Keratinocyte (primary cell): ENCODE results near the gene TMTC4. TPM values are rescaled to one million over a fixed set of nuclear protein-coding genes. Genes with fewer than 3 reads are reported as not detected.

Experiments
- DNase-seq: peaks from one replicate; pipeline ENCODE4 v3.0.0-alpha.2; 2011; ENCODE audit warnings: low read depth, missing footprints, low spot score
- FAIRE-seq: peaks from 2 replicates; lab custom pipeline; 2011; peaks lifted over from hg19 to GRCh38; lab: Jason Lieb, UNC
- H2AFZ ChIP-seq: 2 replicates; pipeline ENCODE4 v1.6.0; 2012; ENCODE audit warnings: low read length, control low read depth, inconsistent platforms; ENCODE audit not compliant: control insufficient read depth
- H3K27ac ChIP-seq: 2 replicates; pipeline ENCODE4 v1.5.1; 2011; ENCODE audit warnings: low read length; ENCODE audit not compliant: control insufficient read depth, insufficient read depth
- H3K27me3 ChIP-seq: 3 replicates; pipeline ENCODE4 v1.6.0; 2011; ENCODE audit warnings: low read length; ENCODE audit not compliant: control insufficient read depth, insufficient read depth; ENCODE audit errors: extremely low read depth
- H3K36me3 ChIP-seq, 2 experiments: 2 replicates in 1 of 2; 3 replicates in 1 of 2; pipeline ENCODE4 v1.5.1; 2011; ENCODE audit warnings: low read length in 2 of 2, mild to moderate bottlenecking in 1 of 2; ENCODE audit not compliant: control insufficient read depth in 2 of 2, insufficient read depth in 2 of 2; ENCODE audit errors: extremely low read depth in 1 of 2
- H3K4me1 ChIP-seq: 3 replicates; pipeline ENCODE4 v1.5.1; 2011; ENCODE audit warnings: low read length; ENCODE audit not compliant: control insufficient read depth, insufficient read depth; ENCODE audit errors: extremely low read depth
- H3K4me2 ChIP-seq: 3 replicates; pipeline ENCODE4 v1.6.0; 2011; ENCODE audit warnings: low read depth, low read length; ENCODE audit not compliant: control insufficient read depth, insufficient read depth; ENCODE audit errors: extremely low read depth
- H3K4me3 ChIP-seq, 3 experiments: fragments of 200-600 bp in 1 of 3; sonication (generic) in 1 of 3; 2 replicates in 2 of 3; 3 replicates in 1 of 3; pipeline ENCODE4 v1.5.1; 2011 to 2016; ENCODE audit warnings: low read length in 3 of 3, mild to moderate bottlenecking in 3 of 3, control low read depth in 2 of 3, inconsistent platforms in 1 of 3, low read depth in 1 of 3, mixed read lengths in 1 of 3, mixed run types in 1 of 3, moderate library complexity in 1 of 3; ENCODE audit not compliant: control insufficient read depth in 2 of 3, insufficient read depth in 2 of 3; ENCODE audit errors: extremely low read depth in 1 of 3
- H3K79me2 ChIP-seq: 2 replicates; pipeline ENCODE4 v1.6.0; 2012; ENCODE audit warnings: low read length; ENCODE audit not compliant: control insufficient read depth, insufficient read depth
- H3K9ac ChIP-seq: 3 replicates; pipeline ENCODE4 v1.6.0; 2011; ENCODE audit warnings: low read length; ENCODE audit not compliant: control insufficient read depth, insufficient read depth; ENCODE audit errors: extremely low read depth
- H3K9me1 ChIP-seq: 3 replicates; pipeline ENCODE4 v1.6.0; 2011; ENCODE audit warnings: low read length; ENCODE audit not compliant: control insufficient read depth, insufficient read depth; ENCODE audit errors: extremely low read depth
- H3K9me3 ChIP-seq: 2 replicates; pipeline ENCODE4 v1.5.1; 2012; ENCODE audit warnings: low read depth, low read length; ENCODE audit not compliant: control insufficient read depth
- H4K20me1 ChIP-seq: 3 replicates; pipeline ENCODE4 v1.6.0; 2011; ENCODE audit warnings: low read length; ENCODE audit not compliant: control insufficient read depth, insufficient read depth; ENCODE audit errors: extremely low read depth
- CTCF ChIP-seq, 3 experiments: IDR thresholded peaks in 1 of 3; conservative IDR thresholded peaks in 1 of 3; optimal IDR thresholded peaks in 1 of 3; 2 replicates in 2 of 3; 3 replicates in 1 of 3; pipeline versions ENCODE3 to v1.5.1; 2011; ENCODE audit warnings: low read length in 3 of 3, mild to moderate bottlenecking in 3 of 3, moderate library complexity in 2 of 3, control low read depth in 1 of 3, inconsistent platforms in 1 of 3; ENCODE audit not compliant: insufficient read depth in 2 of 3; ENCODE audit errors: extremely low read depth in 1 of 3
- EZH2 ChIP-seq: IDR thresholded peaks from one replicate; pipeline ENCODE4 v1.6.1; 2012; ENCODE audit warnings: inconsistent platforms, mild to moderate bottlenecking, low read length, moderate library complexity
- dilution Hi-C: fragments of 300-500 bp; cut with MboI; formaldehyde crosslinking; loops from one replicate; pipeline ENCODE4 v1.7.0; 2020; ENCODE audit warnings: low sequenced_read_pairs; ENCODE audit not compliant: extremely low pct_ligation_motif_present
- polyA plus RNA-seq, 5 experiments: library from polyadenylated mRNA; depleted of rRNA in 3 of 5; stranded (reverse) in 3 of 5; stranded (forward) in 1 of 5; unstranded in 1 of 5; fragments of >200 nt; gene quantifications; 1 replicate in 1 of 5; 2 replicates in 3 of 5; 3 replicates in 1 of 5; pipeline versions ENCODE4 v1.2.1 to v1.2.3, GENCODE V29; 2011 to 2012; ENCODE audit warnings: missing spikeins in 2 of 5, low read depth in 1 of 5, low replicate concordance in 1 of 5

TMTC4 gene
- polyA plus RNA-seq, 1 donor (not counting 4 experiments of a cell fraction or from before 2014, with no cell fraction given): 6.5 TPM

- no peak overlapping the region for H2AFZ ChIP-seq
- H3K27ac ChIP-seq: no peak overlapping the region
- no peaks in the 10 kb centered on the region for H3K79me2 ChIP-seq
- no peak overlapping the region for H3K4me2 ChIP-seq
- H3K36me3 ChIP-seq: no peaks in the 10 kb centered on the region
- no peaks in the 10 kb centered on the region for H4K20me1 ChIP-seq
- TF ChIP-seq CTCF (optimal IDR thresholded peaks at IDR 0.05 in 1 of 3, IDR thresholded peaks at IDR 0.05 in 1 of 3, conservative IDR thresholded peaks at IDR 0.05 in 1 of 3; ENCODE audit: extremely low read depth in 1 of 3, insufficient read depth in 2 of 3, low read length in 3 of 3): peak; percentile 74 to 84 (median 83)
- no peak for TF ChIP-seq EZH2
- H3K4me3 ChIP-seq: no peak overlapping the region
- no peaks in the 10 kb centered on the region for H3K27me3 ChIP-seq
- no peaks in the 10 kb centered on the region for H3K4me1 ChIP-seq
- DNase-seq (peak; percentile 44), FAIRE-seq (peak; percentile 46)
- dilution Hi-C loops: no loop called here
- H3K9me3 ChIP-seq: no peaks in the 10 kb centered on the region
- H3K9ac ChIP-seq: no peak overlapping the region
- no peaks in the 10 kb centered on the region for H3K9me1 ChIP-seq
Observed at GRCh38 chr13:100573121-100573520, 101.5 kb downstream of the TMTC4 start.

GRCh38 chr13:100566543-100566942 lies 108.1 kb downstream of the TMTC4 start:
- no peaks in the 10 kb centered on the region for H3K27me3 ChIP-seq
- no peak overlapping the region for H3K4me3 ChIP-seq
- no peaks in the 10 kb centered on the region for H3K9me1 ChIP-seq
- no peak overlapping the region for H2AFZ ChIP-seq
- H3K9me3 ChIP-seq: no peaks in the 10 kb centered on the region
- TF ChIP-seq CTCF (optimal IDR thresholded peaks at IDR 0.05 in 1 of 3, IDR thresholded peaks at IDR 0.05 in 1 of 3, conservative IDR thresholded peaks at IDR 0.05 in 1 of 3; ENCODE audit: extremely low read depth in 1 of 3, insufficient read depth in 2 of 3, low read length in 3 of 3) (no peak), EZH2 (no peak)
- no peak overlapping the region for H3K27ac ChIP-seq
- H4K20me1 ChIP-seq: no peaks in the 10 kb centered on the region
- DNase-seq (no peak), FAIRE-seq (no peak)
- dilution Hi-C loops: no loop called here
- H3K9ac ChIP-seq: no peak overlapping the region
- no peaks in the 10 kb centered on the region for H3K79me2 ChIP-seq
- H3K4me2 ChIP-seq: no peak overlapping the region
- no peaks in the 10 kb centered on the region for H3K4me1 ChIP-seq
- no peaks in the 10 kb centered on the region for H3K36me3 ChIP-seq
